H54 (cell line): ENCODE results near the gene DRICH1.
"Not testable (repeated sequence)": the region's sequence is repeated elsewhere in the genome, so short reads cannot be mapped to it uniquely, and the experiment has no call there.

Source experiments
- DNase-seq: peaks from one replicate; pipeline ENCODE4 v3.0.0; 2011; ENCODE audit warnings: low spot score, mixed read lengths; ENCODE audit not compliant: insufficient read length
- FAIRE-seq: peaks from 3 replicates; lab custom pipeline; 2011; peaks lifted over from hg19 to GRCh38; lab: Jason Lieb, UNC
- POLR2A ChIP-seq: IDR thresholded peaks from 2 replicates; pipeline ENCODE4 v1.6.1; 2011; ENCODE audit warnings: low read depth, mild to moderate bottlenecking, low read length

Gene DRICH1

GRCh38 chr22:23591846-23592245, 40.3 kb downstream of the DRICH1 start:
- DNase-seq (no peak), FAIRE-seq (no peak)
- TF ChIP-seq POLR2A = no peak

GRCh38 chr22:23591201-23591791, 40.8 kb downstream of the DRICH1 start:
- FAIRE-seq (no peak), DNase-seq (peak; percentile 48)
- TF ChIP-seq POLR2A = no peak

GRCh38 chr22:23583836-23584235, 48.3 kb downstream of the DRICH1 start:
- DNase-seq (no peak), FAIRE-seq (no peak)
- TF ChIP-seq POLR2A = no peak

- no peak for FAIRE-seq
Measured at GRCh38 chr22:23583153-23583552, 49.0 kb downstream of the DRICH1 start.

GRCh38 chr22:23581260-23581650, 50.9 kb downstream of the DRICH1 start:
- no peak for TF ChIP-seq POLR2A
- DNase-seq = no peak
- FAIRE-seq = no peak

More at GRCh38 chr22:23583153-23583552, 49.0 kb downstream of the DRICH1 start:
- no peak for DNase-seq
- TF ChIP-seq POLR2A = no peak

- no peak for FAIRE-seq
- DNase-seq = no peak
- TF ChIP-seq POLR2A = no peak
Measured at GRCh38 chr22:23580576-23581259, 51.4 kb downstream of the DRICH1 start.

GRCh38 chr22:23579870-23580575, 52.1 kb downstream of the DRICH1 start, which contains the start of gene IGLL1:
IGLL1 (minus strand) TSS chr22:23580290; CDS start chr22:23580190, 100 bp downstream.
- no peak for FAIRE-seq
- no peak for DNase-seq
- no peak for TF ChIP-seq POLR2A

- no peak for DNase-seq
- no peak for FAIRE-seq
- no peak for TF ChIP-seq POLR2A
Measured at GRCh38 chr22:23579280-23579679, 52.8 kb downstream of the DRICH1 start.

- FAIRE-seq (no peak), DNase-seq (no peak)
- TF ChIP-seq POLR2A = no peak
Measured at GRCh38 chr22:23578306-23578705, 53.8 kb downstream of the DRICH1 start.

- TF ChIP-seq POLR2A = no peak
- FAIRE-seq (no peak), DNase-seq (no peak)
Measured at GRCh38 chr22:23576681-23577080, 55.4 kb downstream of the DRICH1 start.

GRCh38 chr22:23575601-23576000, 56.5 kb downstream of the DRICH1 start:
- TF ChIP-seq POLR2A = no peak
- FAIRE-seq = no peak
- DNase-seq = no peak

GRCh38 chr22:23574877-23575276, 57.2 kb downstream of the DRICH1 start:
- FAIRE-seq (no peak), DNase-seq (no peak)

GRCh38 chr22:23574371-23574811, 57.7 kb downstream of the DRICH1 start:
- TF ChIP-seq POLR2A = no peak
- DNase-seq (no peak), FAIRE-seq (no peak)

More at GRCh38 chr22:23574877-23575276, 57.2 kb downstream of the DRICH1 start:
- no peak for TF ChIP-seq POLR2A

GRCh38 chr22:23573701-23574235, 58.4 kb downstream of the DRICH1 start:
- DNase-seq, FAIRE-seq: not testable (repeated sequence)

GRCh38 chr22:23573106-23573505, 59.0 kb downstream of the DRICH1 start:
- not testable (repeated sequence) for FAIRE-seq, DNase-seq
